HepG2 (cell line): Measurements from ENCODE around the gene PSKH1. TPM values are rescaled to one million over a fixed set of nuclear protein-coding genes. Genes with fewer than 3 reads are reported as not detected.

ENCODE experiments used
- CHD2 ChIP-seq: IDR thresholded peaks from 2 replicates; pipeline ENCODE4 v1.6.1; 2011; ENCODE audit warnings: low read depth, low read length, improper control_type of control experiment
- DPF2 ChIP-seq: sonication (generic); formaldehyde crosslinking; IDR thresholded peaks from 2 replicates; pipeline ENCODE4 v1.4.0; 2020; ENCODE audit warnings: mild to moderate bottlenecking, low read depth, missing genetic modification reagents, borderline replicate concordance
- FOXM1 ChIP-seq: sonication (generic); formaldehyde crosslinking; IDR thresholded peaks from 2 replicates; pipeline ENCODE4 v1.5.0; 2020; ENCODE audit warnings: missing genetic modification reagents
- HDAC1 ChIP-seq: sonication (generic); formaldehyde crosslinking; IDR thresholded peaks from 2 replicates; pipeline ENCODE4 v1.5.1; 2020; ENCODE audit warnings: mild to moderate bottlenecking, missing genetic modification reagents
- HINFP ChIP-seq: sonication (generic); formaldehyde crosslinking; IDR thresholded peaks from 2 replicates; pipeline ENCODE4 v1.4.0; 2020; ENCODE audit warnings: low read depth, mild to moderate bottlenecking, missing genetic modification reagents
- MED8 ChIP-seq: sonication (generic); formaldehyde crosslinking; IDR thresholded peaks from 2 replicates; pipeline ENCODE4 v1.8.1; 2023; ENCODE audit warnings: mild to moderate bottlenecking, missing genetic modification reagents; ENCODE audit not compliant: insufficient replicate concordance
- ONECUT2 ChIP-seq: sonication (generic); formaldehyde crosslinking; IDR thresholded peaks from 2 replicates; pipeline ENCODE4 v1.4.0; 2020; ENCODE audit warnings: missing genetic modification reagents
- PHF20 ChIP-seq: sonication (generic); formaldehyde crosslinking; IDR thresholded peaks from 2 replicates; pipeline ENCODE4 v1.5.0; 2020; ENCODE audit warnings: mild to moderate bottlenecking, missing genetic modification reagents
- RAD21 ChIP-seq: fragments of 450-650 bp; formaldehyde crosslinking; IDR thresholded peaks from 2 replicates; pipeline ENCODE4 v1.5.0; 2020; ENCODE audit warnings: mild to moderate bottlenecking
- TFE3 ChIP-seq: IDR thresholded peaks from 2 replicates; pipeline ENCODE4 v1.6.1; 2016
- ZBTB10 ChIP-seq: sonication (generic); formaldehyde crosslinking; IDR thresholded peaks from 2 replicates; pipeline ENCODE4 v1.4.0; 2020; ENCODE audit warnings: missing genetic modification reagents, borderline replicate concordance
- ZBTB21 ChIP-seq: sonication (generic); formaldehyde crosslinking; IDR thresholded peaks from 2 replicates; pipeline ENCODE4 v1.4.0; 2020; ENCODE audit warnings: missing genetic modification reagents
- ZBTB43 ChIP-seq: sonication (generic); formaldehyde crosslinking; conservative IDR thresholded peaks from 2 replicates; pipeline ENCODE4 v1.4.0; 2020; ENCODE audit warnings: missing genetic modification reagents
- ZKSCAN5 ChIP-seq: sonication (generic); formaldehyde crosslinking; IDR thresholded peaks from 2 replicates; pipeline ENCODE4 v1.5.1; 2020; ENCODE audit warnings: mild to moderate bottlenecking, missing genetic modification reagents
- ZNF512 ChIP-seq: sonication (generic); formaldehyde crosslinking; IDR thresholded peaks from 2 replicates; pipeline ENCODE4 v1.4.0; 2020; ENCODE audit warnings: mild to moderate bottlenecking, missing genetic modification reagents
- ZNF546 ChIP-seq: sonication (generic); formaldehyde crosslinking; conservative IDR thresholded peaks from 2 replicates; pipeline ENCODE4 v1.8.1; 2023; ENCODE audit warnings: mild to moderate bottlenecking, missing genetic modification reagents
- ZNF597 ChIP-seq: sonication (generic); formaldehyde crosslinking; IDR thresholded peaks from 2 replicates; pipeline ENCODE4 v1.5.0; 2020; ENCODE audit warnings: missing genetic modification reagents
- ZNF83 ChIP-seq: sonication (generic); formaldehyde crosslinking; IDR thresholded peaks from 2 replicates; pipeline ENCODE4 v1.4.0; 2020; ENCODE audit warnings: missing genetic modification reagents, mild to moderate bottlenecking, borderline replicate concordance
- polyA plus RNA-seq, 8 experiments: library from polyadenylated mRNA; depleted of rRNA in 3 of 8; stranded (reverse) in 7 of 8; unstranded in 1 of 8; fragments of >200 nt; fragmentation: Illumina TruSeq in 4 of 8; extraction: Trizol in 4 of 8; gene quantifications; 2 replicates each; pipeline versions ENCODE4 v1.2.1 to v1.2.3, GENCODE V29; 2011 to 2016; ENCODE audit warnings: low read depth in 4 of 8, missing spikeins in 1 of 8, mixed read lengths in 1 of 8; ENCODE audit not compliant: insufficient read depth in 1 of 8
- total RNA-seq, 5 experiments: library from RNA; depleted of rRNA; stranded (reverse); fragments of >200 nt; fragmentation: Illumina TruSeq; extraction: Trizol; gene quantifications; 2 replicates each; pipeline ENCODE4 v1.2.3, GENCODE V29; 2016; ENCODE audit warnings: low read depth in 1 of 5

Gene PSKH1
- total and polyA plus RNA-seq, 2 of the 13 experiments (the other 11 are each of a cell fraction or from before 2014, with no cell fraction given): 8.4 to 19.1 TPM

GRCh38 chr16:67968400-67969253 lies 75.6 kb downstream of the PSKH1 start, which contains the start of gene SLC12A4 (continued):
- TF ChIP-seq ZBTB10 (CRISPR knock-in tag) (no peak), MED8 (CRISPR knock-in tag) (peak; percentile 68), CHD2 (no peak), ZNF512 (CRISPR knock-in tag) (no peak), RAD21 (CRISPR knock-in tag) (peak; percentile 5; the same call in 1 of the 2 replicates), DPF2 (CRISPR knock-in tag) (0 out of 2 replicates have a peak, but pooled peaks have one; percentile 14), TFE3 (no peak), FOXM1 (CRISPR knock-in tag) (0 out of 2 replicates have a peak, but pooled peaks have one; percentile 1), ONECUT2 (no peak), HINFP (CRISPR knock-in tag) (peak; percentile 42; the same call in 1 of the 2 replicates), ZNF83 (CRISPR knock-in tag) (0 out of 2 replicates have a peak, but pooled peaks have one; percentile 62), ZBTB43 (CRISPR knock-in tag) (0 out of 2 replicates have a peak, but pooled peaks have one; percentile 15), ZBTB21 (CRISPR knock-in tag) (no peak; the same call in 1 of the 2 replicates), PHF20 (no peak), ZNF597 (0 out of 2 replicates have a peak, but pooled peaks have one; percentile 5), HDAC1 (CRISPR knock-in tag) (peak; percentile 90), ZNF546 (CRISPR knock-in tag) (no peak; the same call in 1 of the 2 replicates), ZKSCAN5 (CRISPR knock-in tag) (no peak)
